GM21619 (cell line): Measurements from ENCODE around the gene HNRNPA2B1.
A peak's percentile ranks its signal among the peaks of the same experiment; 100 is the strongest.

Experiments used
- ATAC-seq: cut with Tn5 transposase; IDR thresholded peaks from one replicate; pipeline ENCODE4 v1.9.1; 2021; ENCODE audit not compliant: unreplicated experiment

HNRNPA2B1 gene

GRCh38 chr7:26200444-26201246 is at the start of gene HNRNPA2B1:
HNRNPA2B1 (minus strand) TSS chr7:26200746; CDS start chr7:26200577, 169 bp downstream.
- ATAC-seq, result peak; percentile 50

DNA sequence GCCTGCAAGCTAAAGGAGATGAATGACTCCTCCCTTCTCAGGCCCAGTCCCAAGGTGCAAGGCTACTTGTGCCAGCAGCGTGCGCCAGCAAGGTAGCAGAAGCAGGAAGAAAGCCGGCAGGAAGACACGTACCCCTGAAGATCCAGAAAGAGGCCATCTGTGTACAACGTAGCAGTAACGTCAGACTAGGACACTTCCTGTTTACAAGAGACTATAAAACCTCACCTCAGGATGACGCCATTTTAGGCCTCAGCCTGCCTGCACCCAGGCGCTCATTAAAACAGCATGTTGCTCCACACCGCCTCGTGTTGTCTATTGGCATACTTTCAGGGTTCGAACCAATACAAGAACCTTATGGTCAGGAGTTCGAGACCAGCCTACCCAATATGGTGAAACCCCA is 49.7 kb upstream of the HNRNPA2B1 start:
- ATAC-seq, result no peak

GRCh38 chr7:26245150-26245549 is 44.6 kb upstream of the HNRNPA2B1 start:
- ATAC-seq, result no peak

GRCh38 chr7:26238032-26238431 is 37.5 kb upstream of the HNRNPA2B1 start:
- ATAC-seq, result no peak

- no peak for ATAC-seq
Observed at GRCh38 chr7:26237035-26237807, 36.7 kb upstream of the HNRNPA2B1 start.

DNA sequence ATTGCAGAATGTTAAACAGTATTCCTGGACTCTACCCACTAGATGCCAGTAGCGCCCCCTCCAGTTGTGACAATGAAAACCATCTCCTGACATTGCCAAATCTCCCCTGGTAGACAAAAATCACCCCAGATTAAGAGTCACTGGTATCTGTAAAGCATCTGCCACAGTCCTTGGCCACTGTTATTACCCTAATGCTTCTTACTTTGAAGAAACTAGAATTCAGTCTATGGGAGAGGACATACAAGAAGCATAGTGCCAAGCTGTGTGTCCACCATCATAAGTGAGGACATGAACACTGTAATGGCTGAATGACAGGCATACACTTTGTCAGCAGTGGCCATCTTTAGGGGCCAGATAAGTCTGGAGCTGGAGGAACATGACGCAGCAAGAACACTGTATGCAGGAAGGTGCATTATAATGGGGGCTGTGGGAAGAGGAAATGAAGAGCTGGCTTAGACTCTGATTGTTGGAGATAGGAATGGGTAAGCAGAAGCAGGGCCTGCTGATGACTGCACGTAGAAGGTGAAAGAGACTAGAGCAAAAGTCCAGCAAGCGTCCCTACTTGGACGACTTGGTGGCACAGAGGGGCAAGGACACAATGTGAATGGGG is 33.5 kb upstream of the HNRNPA2B1 start:
- ATAC-seq, result no peak

- no peak for ATAC-seq
Observed at GRCh38 chr7:26227987-26228386, 27.4 kb upstream of the HNRNPA2B1 start.

DNA sequence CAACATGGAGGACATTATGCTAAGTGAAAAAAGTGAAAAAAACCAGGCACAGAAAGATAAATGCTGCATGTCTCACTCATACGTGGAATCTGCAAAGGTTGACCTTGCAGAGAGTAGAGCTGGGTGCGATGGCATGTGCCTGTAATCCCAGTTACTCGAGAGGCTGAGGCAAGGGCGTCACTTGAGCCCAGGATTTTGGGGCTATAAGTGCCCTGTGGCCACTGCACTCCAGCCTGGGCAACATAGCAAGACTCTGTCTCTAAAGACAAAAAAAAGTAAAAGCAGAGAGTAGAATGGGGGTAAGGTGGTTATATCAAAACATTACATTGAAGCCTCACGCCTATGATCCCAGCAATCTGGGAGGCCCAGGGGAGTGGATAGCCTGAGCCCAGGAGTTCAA is 23.8 kb upstream of the HNRNPA2B1 start:
- ATAC-seq, result no peak

GRCh38 chr7:26216049-26216448 is 15.5 kb upstream of the HNRNPA2B1 start:
- ATAC-seq, result no peak

DNA sequence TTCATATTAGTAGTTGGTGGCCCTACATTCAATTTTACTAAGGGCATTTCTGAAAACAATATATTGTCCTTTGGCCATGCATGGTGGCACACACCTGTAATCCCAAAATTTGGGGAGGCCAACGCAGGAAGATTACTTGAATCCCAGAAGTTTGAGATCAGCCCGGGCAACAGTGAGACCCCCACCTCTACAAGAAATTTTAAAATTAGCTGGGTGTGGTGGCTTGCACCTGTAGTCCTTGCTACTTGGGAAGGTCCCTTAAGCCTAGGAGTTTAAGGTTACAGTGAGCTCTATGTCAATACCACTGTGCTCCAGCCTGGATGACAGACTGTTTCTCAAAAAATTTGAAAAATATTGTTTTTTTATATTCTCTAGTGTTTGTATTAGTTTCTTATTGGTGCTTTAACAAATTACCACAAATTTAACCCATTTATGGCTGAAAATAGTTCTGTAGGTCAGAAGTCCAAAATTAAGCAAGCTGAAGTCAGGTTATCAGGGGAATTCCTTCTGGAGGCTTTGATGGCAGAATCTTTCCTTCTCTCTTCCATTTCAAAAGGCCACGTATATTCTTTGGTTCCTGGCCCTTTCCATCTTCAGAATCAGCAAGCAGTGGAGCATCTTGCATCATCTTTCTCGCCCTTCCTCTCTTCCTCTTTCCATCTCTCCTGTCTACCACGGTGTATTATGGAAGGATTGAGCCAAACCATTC is 13.4 kb upstream of the HNRNPA2B1 start:
- no peak for ATAC-seq

- no peak for ATAC-seq
Observed at GRCh38 chr7:26212921-26213718, 12.6 kb upstream of the HNRNPA2B1 start.

- ATAC-seq, result no peak
Observed at GRCh38 chr7:26208040-26208439, 7.5 kb upstream of the HNRNPA2B1 start.

DNA sequence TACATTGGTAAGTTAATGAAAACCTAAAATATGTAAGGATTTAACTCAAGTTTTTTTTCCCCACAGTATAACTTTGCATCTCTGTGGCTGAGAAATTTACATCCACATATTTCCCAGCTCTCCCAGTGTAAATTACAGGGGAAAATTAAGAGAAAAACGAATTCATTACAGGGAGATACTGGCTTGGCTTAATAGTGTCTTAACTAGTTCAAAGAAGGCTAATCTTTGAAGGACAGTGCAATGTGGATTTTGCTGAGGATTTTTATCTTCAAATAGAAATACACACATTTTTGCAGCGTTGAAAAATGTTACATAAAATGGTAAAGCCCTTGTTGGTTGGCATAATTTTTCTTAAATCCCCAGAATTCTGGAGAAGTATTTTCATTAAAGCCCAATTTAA is 2.5 kb upstream of the HNRNPA2B1 start:
- ATAC-seq, result no peak

GRCh38 chr7:26202019-26202990 is 1.8 kb upstream of the HNRNPA2B1 start:
- no peak for ATAC-seq

GRCh38 chr7:26201247-26202018 is 887 bp upstream of the HNRNPA2B1 start, which contains the start of gene CBX3:
CBX3 (plus strand) TSS chr7:26201745; CDS start chr7:26202999, 1,254 bp downstream.
- peak; percentile 41 for ATAC-seq

DNA sequence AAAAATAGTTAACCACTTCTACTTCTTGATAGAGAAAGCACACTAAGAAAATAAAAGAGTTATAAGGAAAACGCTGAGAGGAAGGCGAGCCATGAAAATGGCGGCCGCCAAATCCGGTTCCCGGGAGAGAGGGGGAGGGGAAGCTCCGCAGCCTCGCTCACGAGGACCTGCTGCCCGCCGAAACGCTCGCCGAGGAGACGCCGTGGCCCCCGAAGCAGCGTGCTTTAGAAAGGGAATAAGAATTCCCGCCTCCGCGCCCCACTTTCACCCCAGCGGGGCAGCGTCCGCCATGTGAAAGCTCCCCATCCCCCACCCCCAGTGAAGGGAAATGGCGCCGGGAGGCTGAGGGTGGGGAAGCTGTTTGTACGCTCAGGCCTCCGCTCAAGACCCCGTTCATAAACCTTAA is 505 bp downstream of the HNRNPA2B1 start:
- ATAC-seq, result peak; percentile 13

GRCh38 chr7:26199301-26200037 is 1.1 kb downstream of the HNRNPA2B1 start:
- ATAC-seq, result no peak

- no peak for ATAC-seq
Observed at GRCh38 chr7:26198781-26199169, 1.8 kb downstream of the HNRNPA2B1 start.
